Astrocyte (in vitro differentiated cells and primary cell): Measurements from ENCODE around the gene WARS2. TPM values are rescaled to one million over a fixed set of nuclear protein-coding genes. Genes with fewer than 3 reads are reported as not detected.

Experiments
- DNase-seq: peaks from one replicate; pipeline ENCODE4 v3.0.0-alpha.2; 2010; ENCODE audit warnings: low read depth
- FAIRE-seq: peaks from 2 replicates; lab custom pipeline; 2011; peaks lifted over from hg19 to GRCh38; lab: Jason Lieb, UNC
- H2AFZ ChIP-seq: 2 replicates; pipeline ENCODE4 v1.6.0; 2012; ENCODE audit warnings: low read depth, low read length, inconsistent platforms
- H3K27ac ChIP-seq: 2 replicates; pipeline ENCODE4 v1.5.1; 2011; ENCODE audit warnings: low read depth, low read length, inconsistent platforms
- H3K27me3 ChIP-seq: 2 replicates; pipeline ENCODE4 v1.6.0; 2011; ENCODE audit warnings: low read length, inconsistent platforms; ENCODE audit not compliant: insufficient read depth
- H3K36me3 ChIP-seq: 2 replicates; pipeline ENCODE4 v1.5.1; 2011; ENCODE audit warnings: low read length, inconsistent platforms; ENCODE audit not compliant: insufficient read depth
- H3K4me1 ChIP-seq: 2 replicates; pipeline ENCODE4 v1.5.1; 2011; ENCODE audit warnings: low read length, inconsistent platforms; ENCODE audit not compliant: insufficient read depth
- H3K4me2 ChIP-seq: 2 replicates; pipeline ENCODE4 v1.6.0; 2012; ENCODE audit warnings: low read length, inconsistent platforms
- H3K4me3 ChIP-seq: 2 replicates; pipeline ENCODE4 v1.5.1; 2011; ENCODE audit warnings: low read depth, mild to moderate bottlenecking, low read length, inconsistent platforms; ENCODE audit not compliant: insufficient read depth
- H3K79me2 ChIP-seq: 2 replicates; pipeline ENCODE4 v1.6.0; 2012; ENCODE audit warnings: mild to moderate bottlenecking, low read length, inconsistent platforms; ENCODE audit not compliant: insufficient read depth
- H3K9ac ChIP-seq: 2 replicates; pipeline ENCODE4 v1.6.0; 2012; ENCODE audit warnings: mild to moderate bottlenecking, low read length, inconsistent platforms
- H3K9me3 ChIP-seq: 2 replicates; pipeline ENCODE4 v1.5.1; 2012; ENCODE audit warnings: low read depth, mild to moderate bottlenecking, low read length, inconsistent platforms; ENCODE audit not compliant: insufficient read depth
- H4K20me1 ChIP-seq: 2 replicates; pipeline ENCODE4 v1.6.0; 2012; ENCODE audit warnings: low read length, inconsistent platforms; ENCODE audit not compliant: insufficient read depth
- H3K27ac Mint-ChIP-seq: one replicate; pipeline ENCODE4 v1.8.0; 2021; ENCODE audit warnings: mild to moderate bottlenecking, mixed read lengths; ENCODE audit not compliant: unreplicated experiment
- H3K27me3 Mint-ChIP-seq: one replicate; pipeline ENCODE4 v1.8.0; 2021; ENCODE audit warnings: low read depth, mixed read lengths; ENCODE audit not compliant: unreplicated experiment
- H3K36me3 Mint-ChIP-seq: one replicate; pipeline ENCODE4 v1.8.0; 2021; ENCODE audit warnings: low read depth, mixed read lengths; ENCODE audit not compliant: unreplicated experiment
- H3K4me1 Mint-ChIP-seq: one replicate; pipeline ENCODE4 v1.8.0; 2021; ENCODE audit warnings: low read depth, mixed read lengths; ENCODE audit not compliant: unreplicated experiment
- H3K4me3 Mint-ChIP-seq: one replicate; pipeline ENCODE4 v1.8.0; 2021; ENCODE audit warnings: mild to moderate bottlenecking, moderate library complexity, mixed read lengths; ENCODE audit not compliant: unreplicated experiment
- H3K9me3 Mint-ChIP-seq: one replicate; pipeline ENCODE4 v1.8.0; 2021; ENCODE audit warnings: mild to moderate bottlenecking, mixed read lengths; ENCODE audit not compliant: unreplicated experiment
- EZH2 ChIP-seq: IDR thresholded peaks from 2 replicates; pipeline ENCODE4 v1.6.1; 2012; ENCODE audit warnings: mild to moderate bottlenecking, low read length, inconsistent platforms; ENCODE audit not compliant: insufficient read depth
- total RNA-seq: library from RNA; stranded (reverse); gene quantifications from 2 replicates; pipeline ENCODE4 v1.2.1, GENCODE V29; 2021
- TF ChIP-seq, protein P1 (sequence below): IDR thresholded peaks from 2 replicates; pipeline ENCODE4 v1.5.1; 2011; ENCODE audit warnings: low read depth, mild to moderate bottlenecking, inconsistent platforms, low read length, moderate library complexity; ENCODE audit not compliant: insufficient read depth

Gene WARS2
- total RNA-seq, 1 donor from 2014 or later, result 10.5 TPM

DNA sequence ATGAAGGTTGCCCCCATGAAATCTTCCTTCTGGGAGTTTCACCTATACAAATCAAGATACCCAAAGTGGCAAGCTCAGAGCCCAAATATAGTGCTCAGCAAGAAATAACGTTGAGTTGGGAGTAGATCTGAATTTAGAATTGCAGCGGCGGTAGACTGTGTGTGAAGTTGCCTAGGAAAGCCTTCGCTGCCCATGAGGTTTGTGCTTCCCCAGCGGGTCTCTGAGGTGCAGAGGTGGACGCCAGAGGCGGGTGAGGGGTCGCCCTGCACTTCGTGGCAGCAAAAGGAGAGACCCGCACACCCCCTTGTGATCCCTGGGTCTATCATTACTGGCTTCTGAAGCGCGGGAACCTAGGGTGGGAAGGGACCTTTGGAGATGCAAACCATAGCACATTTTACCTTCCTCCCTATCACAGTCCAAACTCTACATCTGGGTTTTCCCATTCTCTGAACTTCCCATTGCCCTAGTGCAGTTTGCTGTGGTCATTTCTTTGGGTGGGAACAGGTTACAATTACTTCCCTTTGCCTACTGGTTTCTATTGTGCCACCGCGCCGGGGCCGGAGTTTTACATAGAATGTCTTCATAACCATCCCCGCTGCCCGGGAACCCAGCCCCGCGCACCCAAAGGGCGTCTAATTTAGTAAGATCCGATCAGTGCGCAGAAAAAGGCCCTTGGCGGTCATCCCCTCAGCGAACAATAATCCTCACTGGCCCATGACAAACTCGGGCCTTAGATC lies 157.5 kb downstream of the WARS2 start:
- Mint-ChIP-seq H3K27me3 (peaks cover 91% of the 10 kb centered on the region), H3K4me1 (peaks cover 7% of the 10 kb centered on the region), H3K4me3 (no peak overlapping the region), H3K36me3 (peaks cover 5% of the 10 kb centered on the region), H3K9me3 (peaks cover 39% of the 10 kb centered on the region), H3K27ac (no peak overlapping the region)
- FAIRE-seq (no peak), DNase-seq (no peak)
- H3K27me3 ChIP-seq, result peaks cover 99% of the 10 kb centered on the region
- peak overlapping the region; percentile 73 for H3K9ac ChIP-seq
- no peak overlapping the region for H2AFZ ChIP-seq
- H3K4me2 ChIP-seq, result peak overlapping the region; percentile 71
- peaks cover 12% of the 10 kb centered on the region for H3K9me3 ChIP-seq
- H3K36me3 ChIP-seq, result no peaks in the 10 kb centered on the region
- H3K4me1 ChIP-seq, result peaks cover 8% of the 10 kb centered on the region
- peak overlapping the region; percentile 22 for H3K27ac ChIP-seq
- peaks cover 43% of the 10 kb centered on the region for H3K79me2 ChIP-seq
- no peak for TF ChIP-seq EZH2
- TF ChIP-seq, protein P1, sequence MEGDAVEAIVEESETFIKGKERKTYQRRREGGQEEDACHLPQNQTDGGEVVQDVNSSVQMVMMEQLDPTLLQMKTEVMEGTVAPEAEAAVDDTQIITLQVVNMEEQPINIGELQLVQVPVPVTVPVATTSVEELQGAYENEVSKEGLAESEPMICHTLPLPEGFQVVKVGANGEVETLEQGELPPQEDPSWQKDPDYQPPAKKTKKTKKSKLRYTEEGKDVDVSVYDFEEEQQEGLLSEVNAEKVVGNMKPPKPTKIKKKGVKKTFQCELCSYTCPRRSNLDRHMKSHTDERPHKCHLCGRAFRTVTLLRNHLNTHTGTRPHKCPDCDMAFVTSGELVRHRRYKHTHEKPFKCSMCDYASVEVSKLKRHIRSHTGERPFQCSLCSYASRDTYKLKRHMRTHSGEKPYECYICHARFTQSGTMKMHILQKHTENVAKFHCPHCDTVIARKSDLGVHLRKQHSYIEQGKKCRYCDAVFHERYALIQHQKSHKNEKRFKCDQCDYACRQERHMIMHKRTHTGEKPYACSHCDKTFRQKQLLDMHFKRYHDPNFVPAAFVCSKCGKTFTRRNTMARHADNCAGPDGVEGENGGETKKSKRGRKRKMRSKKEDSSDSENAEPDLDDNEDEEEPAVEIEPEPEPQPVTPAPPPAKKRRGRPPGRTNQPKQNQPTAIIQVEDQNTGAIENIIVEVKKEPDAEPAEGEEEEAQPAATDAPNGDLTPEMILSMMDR, result no peak
- peaks cover 6% of the 10 kb centered on the region for H4K20me1 ChIP-seq
- H3K4me3 ChIP-seq, result no peak overlapping the region

DNA sequence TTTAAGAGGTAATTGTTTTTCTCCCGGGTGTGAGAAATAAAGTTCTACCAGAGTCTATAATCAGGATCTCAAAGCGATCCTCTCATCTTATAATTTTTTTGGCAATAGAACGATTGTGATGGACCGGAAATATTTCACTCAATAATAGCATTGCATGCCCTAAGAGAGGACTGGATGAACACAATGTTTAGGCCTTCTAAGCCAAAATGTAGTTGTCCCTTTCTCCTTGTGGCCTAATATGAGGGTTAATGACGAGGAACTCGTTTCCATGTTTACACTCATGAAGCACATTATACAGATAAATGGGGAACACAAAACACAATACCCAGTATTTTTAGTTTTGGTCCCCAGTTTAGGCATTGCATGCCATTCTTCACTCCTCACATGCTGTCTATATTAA lies 158.2 kb downstream of the WARS2 start:
- no peak overlapping the region for H3K4me3 Mint-ChIP-seq
- H3K27ac Mint-ChIP-seq, result no peak overlapping the region
- peaks cover 94% of the 10 kb centered on the region for H3K27me3 Mint-ChIP-seq

More for the DNA sequence above, 158.2 kb downstream of the WARS2 start:
- no peak overlapping the region for H3K27ac ChIP-seq
- peaks cover 99% of the 10 kb centered on the region for H3K27me3 ChIP-seq
- H3K79me2 ChIP-seq, result peaks cover 43% of the 10 kb centered on the region
- no peak overlapping the region for H3K4me2 ChIP-seq
- peaks cover 7% of the 10 kb centered on the region for H3K4me1 Mint-ChIP-seq
- FAIRE-seq (peak; percentile 41), DNase-seq (no peak)
- H4K20me1 ChIP-seq, result peaks cover 6% of the 10 kb centered on the region
- H3K36me3 Mint-ChIP-seq, result peaks cover 5% of the 10 kb centered on the region
- no peak overlapping the region for H3K9ac ChIP-seq
- H3K9me3 ChIP-seq, result peaks cover 12% of the 10 kb centered on the region
- no peaks in the 10 kb centered on the region for H3K36me3 ChIP-seq
- H3K4me1 ChIP-seq, result peaks cover 8% of the 10 kb centered on the region
- peaks cover 39% of the 10 kb centered on the region for H3K9me3 Mint-ChIP-seq
- no peak overlapping the region for H3K4me3 ChIP-seq
- no peak overlapping the region for H2AFZ ChIP-seq
- TF ChIP-seq EZH2, result no peak
- TF ChIP-seq, protein P1, result no peak
